ENCODE data around the gene CTSZ.
A peak's percentile ranks its signal among the peaks of the same experiment; 100 is the strongest.

CTSZ gene

DNA sequence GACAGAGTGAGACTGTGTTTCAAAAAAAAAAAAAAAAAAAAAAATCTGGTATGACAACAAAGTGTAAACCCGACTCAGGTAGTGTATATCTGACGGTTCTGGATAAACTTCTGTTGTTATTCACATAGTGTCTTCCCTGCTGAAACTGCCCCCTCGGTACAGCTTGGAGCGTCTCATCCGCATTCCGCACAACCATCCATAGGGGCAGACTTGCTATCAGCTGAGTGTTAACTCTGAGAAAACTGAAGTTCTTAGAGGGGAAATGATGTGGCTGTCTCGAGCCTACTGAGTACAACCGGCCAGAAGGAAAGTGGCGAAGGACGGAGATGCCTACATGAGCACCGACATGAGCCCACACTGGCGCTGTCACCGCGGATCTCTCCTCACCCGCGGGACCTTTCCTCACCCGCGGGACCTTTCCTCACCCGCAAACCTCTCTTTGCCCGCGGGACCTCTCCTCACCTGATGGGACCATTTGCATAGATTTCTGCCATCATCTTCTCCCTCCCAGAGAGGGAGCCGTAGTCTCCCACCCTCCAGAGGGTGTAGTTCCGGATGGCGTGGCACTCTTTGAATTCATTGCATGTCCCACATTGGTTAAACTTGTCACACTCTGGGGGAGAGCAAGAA is 9.8 kb downstream of the CTSZ start:
- no peak for DNase-seq (ENCODE audit: low read depth)
- TF ChIP-seq, protein P1, sequence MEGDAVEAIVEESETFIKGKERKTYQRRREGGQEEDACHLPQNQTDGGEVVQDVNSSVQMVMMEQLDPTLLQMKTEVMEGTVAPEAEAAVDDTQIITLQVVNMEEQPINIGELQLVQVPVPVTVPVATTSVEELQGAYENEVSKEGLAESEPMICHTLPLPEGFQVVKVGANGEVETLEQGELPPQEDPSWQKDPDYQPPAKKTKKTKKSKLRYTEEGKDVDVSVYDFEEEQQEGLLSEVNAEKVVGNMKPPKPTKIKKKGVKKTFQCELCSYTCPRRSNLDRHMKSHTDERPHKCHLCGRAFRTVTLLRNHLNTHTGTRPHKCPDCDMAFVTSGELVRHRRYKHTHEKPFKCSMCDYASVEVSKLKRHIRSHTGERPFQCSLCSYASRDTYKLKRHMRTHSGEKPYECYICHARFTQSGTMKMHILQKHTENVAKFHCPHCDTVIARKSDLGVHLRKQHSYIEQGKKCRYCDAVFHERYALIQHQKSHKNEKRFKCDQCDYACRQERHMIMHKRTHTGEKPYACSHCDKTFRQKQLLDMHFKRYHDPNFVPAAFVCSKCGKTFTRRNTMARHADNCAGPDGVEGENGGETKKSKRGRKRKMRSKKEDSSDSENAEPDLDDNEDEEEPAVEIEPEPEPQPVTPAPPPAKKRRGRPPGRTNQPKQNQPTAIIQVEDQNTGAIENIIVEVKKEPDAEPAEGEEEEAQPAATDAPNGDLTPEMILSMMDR (conservative IDR thresholded peaks at IDR 0.05; ENCODE audit: low read depth, low read length), result no peak
- no peak overlapping the region for H3K4me3 ChIP-seq (ENCODE audit: low read depth, low read length)

DNA sequence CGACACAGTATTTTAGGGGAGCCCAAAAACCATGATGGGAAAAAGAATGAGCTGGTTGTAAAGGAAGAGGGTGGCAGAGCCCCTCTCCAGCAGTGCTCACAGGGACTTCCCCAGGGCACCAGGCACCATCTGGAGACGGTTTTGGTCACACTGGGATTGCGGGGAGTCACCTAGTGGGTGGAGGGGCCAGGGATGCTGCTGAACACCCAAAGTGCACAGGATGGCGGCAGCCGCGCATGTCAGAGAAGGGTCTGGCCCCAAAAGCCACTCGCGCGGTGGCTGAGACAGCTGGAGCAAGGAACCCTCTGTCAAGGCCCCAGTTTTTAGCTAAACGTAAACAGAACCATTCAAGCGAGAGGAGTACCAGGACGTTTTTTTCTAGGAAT is 10.8 kb downstream of the CTSZ start:
- DNase-seq (ENCODE audit: low read depth), result no peak
- TF ChIP-seq, protein P1 (conservative IDR thresholded peaks at IDR 0.05; ENCODE audit: low read depth, low read length), result no peak
- H3K4me3 ChIP-seq (ENCODE audit: low read depth, low read length), result no peak overlapping the region

DNA sequence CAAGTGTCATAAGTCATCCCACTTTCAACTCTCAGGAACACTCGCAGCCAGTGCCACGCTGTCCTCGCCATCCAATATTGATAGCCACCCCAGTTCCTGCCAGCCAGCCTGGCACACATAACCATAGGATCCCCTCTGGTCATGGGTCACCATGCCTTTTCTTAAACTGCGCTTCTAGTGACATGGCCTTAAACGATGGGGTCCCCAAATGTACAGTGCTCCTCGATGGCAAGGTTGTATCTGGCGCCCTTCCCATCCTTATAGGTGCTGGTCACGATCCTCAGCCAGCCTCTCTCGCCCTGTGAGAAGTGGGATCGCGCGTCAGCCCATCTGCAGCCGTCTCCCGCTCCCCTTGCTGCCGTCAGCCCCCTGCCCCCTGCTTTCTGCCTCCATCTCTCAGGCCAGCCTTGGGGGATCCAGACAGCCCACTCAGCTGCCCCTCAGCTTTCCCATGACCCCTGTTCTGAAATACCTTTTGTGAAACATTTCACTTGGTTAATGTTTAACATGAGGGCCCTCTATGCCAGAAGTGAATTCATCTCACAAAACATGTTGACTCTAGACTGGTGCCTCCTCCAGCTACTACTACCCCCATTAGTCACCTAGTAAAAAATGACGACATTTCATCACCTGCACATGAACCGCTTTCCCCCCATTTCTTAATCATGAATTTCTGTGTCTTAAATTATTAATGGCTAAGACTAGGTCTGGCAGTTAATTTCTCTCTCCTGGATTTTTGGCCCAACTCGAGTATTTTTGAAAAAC is 11.4 kb downstream of the CTSZ start:
- no peak overlapping the region for H3K4me3 ChIP-seq (ENCODE audit: low read depth, low read length)
- TF ChIP-seq, protein P1 (conservative IDR thresholded peaks at IDR 0.05; ENCODE audit: low read depth, low read length), result no peak
- no peak for DNase-seq (ENCODE audit: low read depth)

DNA sequence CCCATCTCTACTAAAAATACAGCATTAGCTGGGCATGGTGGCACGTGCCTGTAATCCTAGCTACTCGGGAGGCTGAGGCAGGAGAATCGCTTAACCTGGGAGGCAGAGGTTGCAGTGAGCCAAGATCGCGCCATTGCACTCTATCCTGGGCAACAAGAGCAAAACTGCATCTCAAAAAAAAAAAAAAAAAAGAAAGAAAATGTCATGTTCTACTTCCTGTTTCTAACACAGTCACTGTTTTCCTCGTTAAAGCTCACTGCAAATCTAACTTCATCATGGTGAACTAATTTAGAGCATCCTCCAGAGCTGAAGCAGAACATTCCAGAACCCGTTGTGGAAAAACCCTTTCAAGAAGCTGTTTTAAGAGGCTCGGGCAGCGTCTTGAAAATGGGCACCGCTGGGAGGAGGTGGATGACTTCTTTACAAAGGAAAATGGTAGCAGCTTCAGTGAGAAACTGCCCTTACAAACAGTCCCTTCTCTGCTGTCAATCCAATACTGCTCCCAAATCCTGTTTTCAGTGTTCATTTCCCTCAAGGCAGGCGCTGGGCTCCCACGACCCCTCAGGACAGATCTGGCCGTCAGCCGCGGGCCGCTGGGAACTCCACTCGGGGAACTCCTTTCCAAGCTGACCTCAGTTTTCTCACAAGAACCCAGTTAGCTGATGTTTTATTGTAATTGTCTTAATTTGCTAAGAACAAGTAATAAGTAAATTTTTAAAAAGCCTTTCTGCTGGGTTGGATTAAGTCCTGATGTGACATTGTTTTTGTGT is 12.5 kb downstream of the CTSZ start:
- TF ChIP-seq, protein P1 (conservative IDR thresholded peaks at IDR 0.05; ENCODE audit: low read depth, low read length), result no peak
- DNase-seq (ENCODE audit: low read depth), result no peak

DNA sequence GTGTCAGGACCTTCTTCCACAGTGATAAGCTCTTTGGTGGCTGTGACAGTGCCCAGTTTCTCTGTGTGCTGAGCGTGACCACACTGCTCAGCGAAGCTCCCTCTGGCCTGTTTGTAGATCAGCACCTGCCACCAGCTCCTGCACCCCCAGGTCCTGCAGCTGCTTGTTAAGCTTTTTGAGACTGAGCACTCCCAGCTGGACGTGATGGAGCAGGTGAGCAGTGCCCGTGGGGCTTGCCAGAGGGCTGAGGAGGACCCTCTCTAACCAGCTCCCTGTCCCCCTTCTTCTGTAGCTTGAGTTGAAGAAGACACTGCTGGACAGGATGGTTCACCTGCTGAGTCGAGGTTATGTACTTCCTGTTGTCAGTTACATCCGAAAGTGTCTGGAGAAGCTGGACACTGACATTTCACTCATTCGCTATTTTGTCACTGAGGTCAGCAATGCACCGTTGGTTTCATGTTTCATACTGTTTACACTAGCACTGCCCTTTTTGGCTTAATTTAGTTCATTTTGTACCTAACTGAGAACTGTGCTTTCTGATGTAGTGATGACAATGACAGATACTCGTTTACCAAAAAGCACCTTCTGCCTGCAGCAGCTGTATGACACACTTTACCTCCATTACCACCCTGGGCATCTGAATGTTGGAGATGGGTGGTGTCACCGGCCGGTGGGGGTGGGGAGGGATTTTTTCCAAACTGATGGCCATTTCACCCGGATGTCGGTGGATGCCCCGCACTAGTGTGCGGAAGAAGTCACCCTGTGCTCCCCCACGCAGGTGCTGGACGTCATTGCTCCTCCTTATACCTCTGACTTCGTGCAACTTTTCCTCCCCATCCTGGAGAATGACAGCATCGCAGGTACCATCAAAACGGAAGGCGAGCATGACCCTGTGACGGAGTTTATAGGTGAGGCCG is 13.5 kb downstream of the CTSZ start:
- peak; percentile 9 for DNase-seq (ENCODE audit: low read depth)
- TF ChIP-seq, protein P1 (conservative IDR thresholded peaks at IDR 0.05; ENCODE audit: low read depth, low read length), result no peak
- no peak overlapping the region for H3K4me3 ChIP-seq (ENCODE audit: low read depth, low read length)

More for the DNA sequence above, 12.5 kb downstream of the CTSZ start:
- no peak overlapping the region for H3K4me3 ChIP-seq (ENCODE audit: low read depth, low read length)

DNA sequence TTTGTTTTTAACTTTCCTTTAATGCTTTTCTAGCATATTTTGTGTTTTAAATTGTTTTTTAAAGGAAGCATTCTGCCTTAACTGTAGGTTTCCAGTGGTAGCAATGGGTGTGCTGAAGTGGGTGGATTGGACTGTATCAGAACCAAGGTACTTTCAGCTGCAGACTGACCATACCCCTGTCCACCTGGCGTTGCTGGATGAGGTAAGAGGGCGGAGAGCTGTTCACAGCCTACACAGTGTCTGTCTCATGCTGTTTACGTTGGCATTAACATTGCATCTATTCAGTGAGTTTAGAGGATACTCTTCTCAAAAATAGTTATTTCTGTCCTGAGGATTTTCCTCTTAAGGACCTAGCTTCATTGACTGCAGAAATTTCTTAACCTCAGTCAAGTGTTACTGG is 14.1 kb downstream of the CTSZ start:
- DNase-seq (ENCODE audit: low read depth), result no peak
- TF ChIP-seq, protein P1 (conservative IDR thresholded peaks at IDR 0.05; ENCODE audit: low read depth, low read length), result no peak
- H3K4me3 ChIP-seq (ENCODE audit: low read depth, low read length), result no peak overlapping the region
